HG03045 (cell line): ENCODE data around the gene ATP9A.

Experiments used
- ATAC-seq: cut with Tn5 transposase; IDR thresholded peaks from one replicate; pipeline ENCODE4 v1.9.1; 2021; ENCODE audit warnings: mild to moderate bottlenecking, moderate library complexity; ENCODE audit not compliant: unreplicated experiment

Gene ATP9A

DNA sequence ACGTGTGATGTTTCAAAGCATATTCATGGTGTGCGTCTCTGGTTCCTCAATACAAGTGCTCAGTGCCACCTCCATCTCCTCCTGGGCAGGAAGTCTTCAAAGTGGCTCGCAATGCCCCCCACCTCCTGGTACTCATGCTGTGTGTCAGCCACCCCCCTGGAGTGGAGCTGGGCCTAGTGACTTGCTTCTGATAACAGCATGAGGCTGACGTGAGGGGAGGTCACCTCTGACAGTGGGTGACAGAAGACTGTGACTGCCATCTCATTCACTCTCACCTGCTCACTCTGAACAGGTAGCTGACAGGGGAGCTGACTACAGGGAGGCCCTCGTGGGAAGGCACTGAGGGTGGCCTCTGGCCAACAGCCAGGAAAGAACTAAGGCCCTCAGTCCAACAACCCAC, 133.3 kb downstream of the ATP9A start:
- no peak for ATAC-seq

DNA sequence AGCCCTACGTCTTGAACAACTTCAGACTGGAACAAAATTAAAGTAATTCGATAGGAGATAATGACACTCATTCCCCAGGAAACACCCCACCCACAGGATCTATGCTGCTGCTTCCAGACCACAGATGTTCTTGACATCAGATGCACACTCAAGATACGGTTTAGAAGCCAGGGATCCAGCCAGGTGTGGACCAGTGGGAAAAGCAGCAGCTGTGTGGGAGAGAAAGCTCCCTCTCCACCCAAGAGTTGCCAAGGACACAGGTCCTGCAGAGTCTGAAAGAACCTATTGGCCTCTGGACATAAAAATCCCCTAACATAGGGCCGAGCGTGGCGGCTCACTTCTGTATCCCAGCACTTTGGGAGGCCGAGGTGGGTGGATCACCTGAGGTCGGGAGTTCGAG, 133.9 kb downstream of the ATP9A start:
- ATAC-seq: no peak

DNA sequence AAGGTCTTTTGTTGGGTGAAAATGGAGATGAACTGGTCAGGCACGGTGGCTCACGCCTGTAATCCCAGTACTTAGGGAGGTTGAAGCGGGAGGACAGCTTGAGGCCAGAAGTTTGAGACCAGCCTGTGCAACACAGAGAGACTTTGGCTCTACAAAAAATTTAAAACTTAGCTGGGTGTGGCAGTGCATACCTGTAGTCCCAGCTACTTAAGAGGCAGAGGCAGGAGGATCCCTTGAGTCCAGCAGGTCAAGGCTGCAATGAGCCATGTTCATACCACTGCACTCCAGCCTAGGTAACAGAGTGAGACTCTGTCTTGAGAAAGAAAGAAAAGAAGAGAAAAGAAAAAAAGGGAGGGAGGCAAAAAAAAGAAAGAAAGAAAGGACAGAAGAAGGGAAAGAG, 134.8 kb downstream of the ATP9A start:
- ATAC-seq: no peak

DNA sequence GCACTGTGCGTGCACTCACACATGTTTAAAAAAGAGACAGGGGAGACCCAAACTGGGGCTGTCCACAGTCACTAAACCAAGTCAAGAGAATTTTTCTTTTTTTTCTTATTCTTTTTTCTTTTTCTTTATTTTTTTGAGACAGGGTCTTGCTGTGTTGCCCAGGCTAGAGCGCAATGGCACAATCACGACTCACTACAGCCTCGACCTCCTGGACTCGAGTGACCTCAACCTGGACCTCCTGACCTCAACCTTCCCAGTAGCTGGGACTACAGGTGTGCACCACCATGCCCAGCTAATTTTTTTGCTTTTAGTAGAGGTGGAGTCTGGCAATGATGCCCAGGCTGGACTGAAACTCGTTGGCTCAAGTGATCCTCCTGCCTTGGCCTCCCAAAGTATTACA, 136.2 kb downstream of the ATP9A start:
- ATAC-seq: no peak

DNA sequence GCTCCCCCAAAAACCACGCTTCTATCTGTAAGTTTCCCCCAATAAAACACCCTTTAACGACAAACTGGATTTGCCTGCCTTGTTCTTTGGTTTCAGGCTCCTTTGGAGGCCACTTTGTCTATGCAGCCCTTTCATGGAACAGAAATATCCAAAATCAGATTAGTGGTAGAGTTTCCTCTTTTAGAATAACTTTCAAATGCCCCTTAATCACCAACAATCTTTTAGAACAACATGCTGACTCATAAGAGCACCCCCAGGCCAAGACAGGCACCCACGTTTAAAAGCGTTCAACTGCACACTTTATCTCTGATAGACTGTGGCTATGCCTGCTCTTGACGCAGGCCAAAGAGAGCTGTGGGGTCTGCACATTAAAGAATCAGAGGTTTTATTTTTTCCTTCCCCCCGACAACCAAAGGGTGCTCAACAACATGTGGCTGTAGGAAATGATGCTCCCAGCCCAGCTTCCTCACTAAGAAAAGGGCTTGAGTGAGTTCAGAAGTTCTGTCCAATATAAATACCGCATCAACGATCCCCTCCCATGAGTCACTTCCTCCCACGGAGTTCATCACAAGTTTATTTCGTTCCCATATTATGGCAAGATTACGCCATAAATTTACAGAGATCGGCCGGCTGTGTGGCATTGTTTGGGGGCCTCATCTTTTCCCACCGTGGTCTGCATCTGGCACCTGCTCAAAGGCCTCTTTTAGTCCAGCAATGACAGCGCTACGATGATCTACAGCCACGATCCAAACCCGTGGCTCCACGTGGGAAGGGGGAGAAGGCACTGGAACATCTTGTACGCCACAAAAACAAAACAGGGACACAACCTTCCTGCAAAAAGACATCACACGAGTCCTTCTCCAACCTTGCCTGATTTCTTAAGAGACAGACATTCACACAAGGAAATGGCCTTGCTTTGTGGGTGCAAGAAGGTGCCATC, 136.9 kb downstream of the ATP9A start:
- no peak for ATAC-seq

DNA sequence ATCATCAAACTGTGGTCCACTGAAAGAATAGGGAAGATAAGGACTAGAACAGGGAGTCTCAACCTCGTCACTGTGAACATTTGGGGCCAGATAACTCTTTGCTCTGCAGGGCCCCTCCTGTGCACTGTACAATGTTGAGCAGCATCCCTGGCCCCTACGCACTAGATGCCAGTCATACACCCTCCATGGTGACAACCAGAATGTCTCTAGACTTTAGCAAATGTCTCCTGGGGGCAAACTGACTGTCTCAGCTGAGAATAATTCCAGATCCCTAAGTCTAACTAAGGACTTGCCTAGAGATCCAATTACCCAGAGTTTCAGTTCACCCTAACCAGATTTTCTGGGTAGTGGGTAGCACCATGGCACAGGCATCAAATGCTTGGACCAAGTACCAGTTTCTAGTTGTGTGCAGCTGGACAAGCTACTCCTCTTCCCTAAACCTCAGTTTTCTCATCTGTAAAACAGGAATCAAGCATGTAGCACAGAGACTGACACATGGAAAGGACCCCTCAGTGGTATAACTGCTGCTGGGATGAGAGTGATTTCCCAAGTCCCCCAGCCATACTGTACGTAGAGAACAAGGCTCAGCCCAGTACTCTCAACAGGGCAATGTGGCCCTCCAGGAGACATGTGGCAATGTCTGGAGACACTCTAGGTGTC, 138.7 kb downstream of the ATP9A start:
- ATAC-seq: no peak

DNA sequence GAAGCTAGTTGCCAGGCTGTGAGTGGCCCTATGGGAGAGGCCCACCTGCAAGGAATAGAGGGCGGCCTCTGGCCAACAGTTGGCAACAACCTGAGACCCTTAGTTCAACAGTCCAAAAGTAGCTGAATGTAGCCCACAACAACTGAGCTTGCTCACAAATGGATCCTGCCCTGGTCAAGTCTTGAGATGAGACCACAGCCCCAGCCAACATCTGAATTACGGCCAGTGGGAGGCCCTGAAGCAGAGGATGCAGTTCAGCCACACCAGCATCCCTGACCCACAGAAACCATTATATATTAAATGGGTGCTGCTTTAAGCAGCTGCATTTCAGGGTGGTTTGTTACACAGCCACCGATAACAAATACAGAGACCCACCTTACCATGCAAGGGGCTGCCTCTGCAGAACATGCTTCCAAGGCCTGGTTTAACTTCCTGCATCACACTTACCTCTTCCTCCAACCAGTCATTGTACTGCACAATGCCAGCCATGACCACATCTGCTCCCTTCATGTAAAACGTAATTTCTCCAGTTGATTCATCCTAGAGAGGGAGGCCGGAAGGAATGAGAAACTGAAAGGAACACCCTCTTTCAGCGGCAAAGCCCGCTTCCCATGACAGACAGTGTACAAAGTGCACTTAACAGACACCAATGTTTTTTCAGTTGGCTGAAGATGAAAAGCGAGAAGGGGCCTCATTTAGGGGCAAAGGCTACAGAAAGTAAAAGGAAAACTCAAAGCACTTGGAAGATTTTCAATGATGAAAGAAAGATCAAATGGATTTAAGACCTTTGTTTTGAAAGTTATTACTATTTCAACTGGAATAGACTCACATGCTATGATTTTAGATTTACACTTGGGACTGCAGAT, 139.4 kb downstream of the ATP9A start:
- no peak for ATAC-seq

DNA sequence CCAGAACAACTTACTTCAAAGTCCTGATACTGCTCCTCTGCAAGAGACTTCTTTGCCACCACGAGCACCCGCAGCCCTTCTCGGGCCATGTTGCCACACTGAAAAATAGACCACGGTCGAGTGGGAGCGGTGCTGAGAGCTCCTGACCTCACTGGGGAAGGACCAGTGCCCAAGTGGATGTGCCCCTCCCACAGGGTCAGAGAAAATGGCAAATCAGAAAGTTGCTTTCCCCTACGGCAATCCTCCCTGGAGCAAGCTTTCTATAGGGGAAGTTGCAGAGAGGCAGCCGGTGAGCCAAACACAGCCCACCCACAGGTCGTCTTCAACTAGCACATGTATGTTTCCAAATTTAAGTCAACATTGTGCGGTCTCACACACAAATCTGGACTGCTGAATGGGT, 140.6 kb downstream of the ATP9A start:
- no peak for ATAC-seq

DNA sequence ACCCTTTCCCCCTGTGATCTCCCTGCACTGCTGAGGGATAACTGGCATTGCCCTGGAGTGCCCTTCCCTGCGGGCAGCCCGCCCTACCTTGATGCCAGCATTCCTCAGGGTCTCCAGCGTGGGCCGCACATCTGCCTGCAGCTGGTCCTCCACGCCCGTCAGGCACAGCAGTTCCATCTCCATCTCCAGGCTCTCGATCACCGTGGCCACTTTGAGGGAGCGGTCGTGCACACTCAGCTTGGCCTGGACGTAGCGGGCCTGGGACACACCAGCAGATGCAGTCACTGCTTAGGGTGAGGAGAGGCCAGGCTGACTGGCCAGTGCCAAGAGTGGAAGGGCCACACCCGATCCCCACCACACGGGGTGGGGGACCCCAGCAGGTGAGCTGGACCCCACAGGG, 143.1 kb downstream of the ATP9A start:
- ATAC-seq: no peak

DNA sequence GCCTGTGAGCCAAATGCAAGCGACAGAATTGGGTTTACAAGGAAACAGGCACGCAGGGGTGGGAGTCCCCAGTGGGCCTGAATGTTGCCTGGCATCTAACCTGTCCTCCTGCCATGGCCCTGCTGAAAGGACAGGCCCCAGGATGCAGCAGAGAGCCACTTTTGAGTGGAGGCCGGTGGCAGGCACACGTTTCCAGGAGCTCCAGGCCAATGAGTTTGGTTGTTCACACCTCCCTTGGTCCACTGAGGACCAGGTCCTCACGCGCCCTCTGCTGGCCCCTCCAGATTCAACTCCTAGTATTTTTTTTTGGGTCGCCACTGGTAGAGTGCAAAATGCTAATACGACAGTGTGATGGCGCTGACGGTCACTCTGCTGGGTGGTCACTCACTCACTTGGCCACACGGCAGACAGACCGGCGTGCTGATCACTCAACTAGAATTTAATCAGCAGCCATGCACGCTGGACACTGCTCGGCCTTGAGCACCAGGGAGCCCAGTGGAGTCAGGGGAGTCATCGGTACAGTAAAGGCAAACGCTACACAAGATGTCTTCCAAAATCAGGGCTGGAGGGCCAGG, 143.9 kb downstream of the ATP9A start:
- ATAC-seq: no peak

DNA sequence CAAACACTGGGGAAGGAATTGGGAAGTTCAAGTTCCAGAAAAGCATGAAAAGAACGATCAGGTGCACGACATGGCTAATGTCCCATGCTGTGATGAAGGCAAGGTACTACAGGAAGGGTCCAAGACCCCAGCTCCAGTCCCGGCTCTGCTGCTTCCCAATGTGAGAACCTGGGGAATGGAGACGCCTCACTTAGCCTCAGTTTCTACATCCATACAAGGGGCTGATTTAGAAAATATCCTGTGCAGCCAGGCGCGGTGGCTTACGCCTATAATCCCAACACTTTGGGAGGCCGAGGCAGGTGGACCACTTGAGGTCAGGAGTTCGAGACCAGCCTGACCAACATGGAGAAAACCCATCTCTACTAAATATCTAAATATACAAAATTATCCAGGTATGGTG, 144.9 kb downstream of the ATP9A start:
- no peak for ATAC-seq

DNA sequence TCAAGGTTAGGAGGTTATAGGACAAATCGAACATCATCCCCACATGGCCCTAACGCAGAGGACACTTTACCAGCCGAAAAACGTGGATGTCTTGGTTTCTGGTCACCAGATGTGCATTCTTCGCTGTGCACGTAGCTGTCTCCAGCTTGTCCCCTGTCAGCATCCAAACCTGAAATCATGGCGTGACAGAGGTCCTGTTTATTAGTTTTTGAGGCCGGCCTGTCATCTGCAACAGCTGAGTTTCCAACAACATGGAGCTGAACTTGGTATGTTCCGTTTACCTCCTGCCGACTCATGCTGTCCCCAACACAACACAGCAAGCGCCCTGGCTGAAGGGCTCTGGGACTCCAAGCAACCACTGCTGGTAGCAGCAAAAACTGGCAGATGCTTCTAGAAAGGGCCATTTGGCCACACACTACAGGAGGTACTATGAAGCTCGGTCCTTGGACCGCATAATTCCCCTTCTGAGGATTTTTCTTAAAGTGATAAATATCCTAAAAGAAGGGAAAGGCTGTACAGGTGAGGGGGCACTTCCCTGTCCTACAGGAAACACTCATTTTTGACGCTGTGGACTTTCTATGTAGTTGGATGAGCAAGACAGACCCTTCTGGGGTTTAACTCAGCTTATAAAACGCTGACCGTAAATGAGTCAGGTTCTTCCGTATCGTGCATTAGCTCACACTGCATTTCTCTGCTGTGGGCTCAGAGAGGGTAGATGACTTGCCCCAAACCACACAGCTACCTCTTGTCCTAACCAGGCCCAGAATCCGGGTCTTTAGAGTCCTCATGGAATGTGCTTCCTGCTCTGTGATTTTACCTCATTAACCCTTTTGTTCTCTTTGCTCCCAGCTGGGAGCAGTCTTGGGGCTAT, 146.0 kb downstream of the ATP9A start:
- ATAC-seq: no peak

DNA sequence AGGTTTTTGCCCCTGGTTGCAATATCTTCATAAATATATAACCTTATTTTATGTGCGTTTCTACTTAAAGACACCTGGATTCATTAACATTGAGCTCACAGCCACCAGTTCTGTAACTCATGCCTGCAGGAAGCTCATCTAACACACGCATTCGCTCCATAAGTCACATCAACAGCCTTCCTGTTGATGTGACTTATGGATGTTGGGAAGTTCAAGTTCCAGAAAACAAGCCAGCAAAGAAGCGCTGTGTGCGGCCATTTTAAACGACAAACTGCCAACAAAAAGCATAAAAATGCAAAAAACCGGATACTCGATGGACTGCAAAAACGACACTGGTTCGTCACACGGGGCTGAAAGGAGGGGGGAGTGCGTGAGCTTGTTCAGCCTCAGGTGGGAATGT, 147.8 kb downstream of the ATP9A start:
- ATAC-seq: no peak

DNA sequence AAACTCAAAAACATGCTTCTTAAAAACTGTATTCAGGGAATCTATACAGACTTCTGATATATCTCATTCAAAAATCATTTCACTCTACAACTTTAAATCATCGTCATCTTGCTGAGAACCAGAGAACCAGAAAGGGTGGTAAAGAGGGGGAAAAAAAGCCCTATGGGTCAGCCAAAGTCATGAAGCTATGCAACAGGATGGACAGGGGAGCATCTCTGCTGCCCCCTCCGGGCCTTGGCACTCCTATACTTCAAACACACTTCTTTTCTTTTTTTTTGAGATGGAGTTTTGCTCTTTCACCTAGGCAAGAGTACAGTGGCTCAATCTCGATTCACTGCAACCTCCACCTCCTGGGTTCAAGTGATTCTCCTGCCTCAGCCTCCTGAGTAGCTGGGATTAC, 152.1 kb downstream of the ATP9A start:
- ATAC-seq: no peak

DNA sequence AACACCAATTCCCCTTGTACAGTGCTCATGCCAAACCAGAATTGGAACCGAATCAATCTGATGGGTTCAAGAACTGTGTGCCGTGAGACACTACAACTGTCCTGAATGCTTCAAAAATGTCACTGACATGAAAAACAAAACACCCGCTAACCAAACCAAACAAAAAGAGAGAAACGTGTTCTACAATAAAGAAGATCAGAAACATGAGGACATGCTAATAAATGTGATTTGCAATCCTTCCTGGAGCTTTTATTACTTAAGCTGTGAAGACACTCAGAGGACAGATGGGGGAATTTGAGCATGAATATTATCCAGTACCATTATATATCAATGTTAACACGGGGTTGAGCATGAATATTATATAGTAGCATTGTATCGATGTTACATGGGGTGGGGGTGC, 153.5 kb downstream of the ATP9A start:
- ATAC-seq: no peak

DNA sequence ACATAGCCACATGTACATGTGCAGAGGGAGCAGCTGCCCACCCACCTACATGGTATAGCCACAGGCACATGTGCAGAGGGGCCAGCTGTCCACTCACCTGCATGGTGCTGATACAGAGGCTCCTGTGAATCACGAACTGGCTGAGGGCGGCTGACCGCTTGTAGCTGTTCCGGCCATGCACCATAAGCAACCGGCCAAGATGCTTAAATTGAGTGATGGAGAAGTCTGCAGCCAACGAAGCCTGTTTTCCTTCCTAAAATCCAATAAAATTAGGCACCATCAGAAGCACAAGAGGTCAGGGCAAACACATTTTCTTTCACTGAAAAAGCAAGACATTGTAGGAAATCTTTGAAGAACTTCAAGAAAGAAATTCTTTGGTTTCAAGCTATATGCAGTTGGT, 154.6 kb downstream of the ATP9A start:
- ATAC-seq: no peak

DNA sequence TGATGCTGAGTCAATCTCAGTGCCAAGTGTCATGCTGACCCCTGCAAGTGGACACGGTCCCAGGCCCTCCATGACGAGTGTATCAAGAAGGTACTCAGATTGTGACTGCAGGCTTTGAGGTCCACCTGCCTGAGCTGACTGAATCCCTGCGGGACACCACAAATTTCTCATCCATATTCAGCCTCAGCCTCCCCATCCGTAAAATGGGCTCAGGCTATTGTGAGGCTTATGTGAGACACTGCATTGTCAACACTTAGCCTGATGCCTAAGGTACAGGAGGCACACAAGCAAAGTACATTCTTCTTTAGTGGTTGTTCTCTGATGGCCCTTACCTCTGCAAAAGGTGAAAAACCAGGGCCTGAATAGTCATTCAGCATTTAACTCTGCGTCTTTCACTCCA, 155.3 kb downstream of the ATP9A start:
- no peak for ATAC-seq

DNA sequence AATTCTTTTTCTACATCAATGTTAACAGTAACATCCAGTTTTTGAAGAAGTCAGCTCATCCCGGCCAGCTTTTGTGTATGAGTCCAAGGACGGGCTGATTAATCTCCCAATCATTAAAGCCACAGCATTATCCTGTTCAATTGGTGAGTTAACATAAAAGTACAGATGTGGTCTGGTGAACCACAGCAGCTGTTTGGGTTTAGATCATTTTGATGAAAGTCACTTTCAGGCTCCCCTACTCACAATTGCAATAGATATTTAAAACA, 156.6 kb downstream of the ATP9A start:
- ATAC-seq: no peak

DNA sequence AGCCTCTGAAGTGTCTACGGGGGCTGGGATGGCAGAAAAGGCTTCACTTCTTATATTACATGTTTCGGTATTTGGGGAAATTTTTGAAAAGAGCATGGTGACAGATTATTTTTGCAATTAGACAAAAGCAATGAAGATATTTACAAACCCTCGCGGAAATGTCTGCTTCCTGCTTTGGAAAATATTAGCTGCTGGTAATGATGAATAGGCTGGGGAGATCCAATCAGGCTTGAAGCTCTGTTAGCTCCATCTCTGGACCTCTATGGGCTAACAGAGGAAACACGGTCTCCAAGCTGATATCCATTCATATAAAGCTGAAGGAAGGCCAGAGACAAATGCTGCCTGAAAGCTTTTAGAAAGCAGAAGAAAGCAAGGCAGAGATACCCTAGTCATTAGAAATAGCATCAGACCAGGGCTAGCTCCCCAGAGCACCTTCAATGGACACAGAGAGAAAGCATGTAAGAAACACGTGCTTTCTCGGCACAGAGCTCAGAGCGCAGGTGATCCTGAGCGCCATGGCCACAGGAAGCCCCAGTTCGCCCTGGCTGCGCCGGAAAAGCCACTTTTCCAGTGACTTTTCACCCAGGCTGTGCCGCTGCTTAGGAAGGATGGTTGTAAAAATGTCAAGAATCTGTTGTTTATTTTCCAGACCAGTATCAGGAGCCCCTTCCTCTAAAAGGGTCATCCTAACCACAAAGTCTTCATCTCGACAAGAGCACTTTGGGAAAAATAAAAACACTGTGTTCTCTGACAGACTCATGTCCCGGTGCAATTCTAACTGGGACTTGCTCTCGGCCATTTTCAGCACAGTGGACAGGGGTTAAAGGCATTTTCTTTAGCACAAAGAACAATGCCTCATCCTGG, 157.2 kb downstream of the ATP9A start:
- no peak for ATAC-seq

DNA sequence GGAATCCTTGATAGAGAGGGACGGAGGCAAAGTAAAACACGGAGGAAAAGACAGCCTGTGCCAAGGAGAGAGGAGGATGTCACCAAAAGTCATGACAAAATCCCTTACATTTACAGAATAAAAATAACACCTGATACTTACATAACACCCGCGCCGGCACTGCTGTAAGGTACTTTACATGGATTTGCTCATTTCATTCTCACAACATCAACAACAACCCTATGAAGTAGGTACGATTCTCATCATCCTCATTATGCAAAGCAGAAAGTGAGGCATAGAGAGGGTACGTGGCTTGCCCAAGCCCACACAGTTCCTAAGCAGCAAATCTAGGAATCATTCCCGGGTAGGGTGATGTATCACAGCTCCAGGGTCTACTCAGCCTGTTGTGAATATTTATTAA, 158.1 kb downstream of the ATP9A start:
- no peak for ATAC-seq
